Caco-2 (cell line): ENCODE data around the gene LNPEP. TPM values are rescaled to one million over a fixed set of nuclear protein-coding genes. Genes with fewer than 3 reads are reported as not detected.

Experiments used
- BruUV-seq: library from RNA; stranded (reverse); fragments of 400-500 nt; replicated peaks from 2 replicates; lab custom pipeline; 2021; lab: Mats Ljungman, UMichigan
- CTCF ChIA-PET: fragments of 300-600 bp; sonication (Branson Sonifier 250); formaldehyde crosslinking; loops from one replicate; lab custom pipeline; 2022; ENCODE audit warnings: antibody characterized with exemption; lab: Charles Lee
- POLR2A ChIA-PET: fragments of 300-600 bp; sonication (Branson Sonifier 250); formaldehyde crosslinking; loops from one replicate; lab custom pipeline; 2022; ENCODE audit warnings: antibody characterized with exemption; lab: Charles Lee
- DNase-seq, 2 experiments: peaks; one replicate each; pipeline versions ENCODE4 v3.0.0 to v3.0.0-alpha.2; 2020 to 2022
- H3K27me3 ChIP-seq: replicated peaks from 2 replicates; pipeline ENCODE4 v1.6.0; 2011; ENCODE audit warnings: low read length; ENCODE audit not compliant: control insufficient read depth, insufficient read depth
- H3K36me3 ChIP-seq: 2 replicates; pipeline ENCODE4 v1.5.1; 2011; ENCODE audit warnings: low read length; ENCODE audit not compliant: control insufficient read depth, insufficient read depth
- H3K4me1 ChIP-seq: fragments of 250-450 bp; sonication (Bioruptor Pico); 2 replicates; pipeline ENCODE4 v1.5.1; 2020; ENCODE audit warnings: mild to moderate bottlenecking
- H3K4me3 ChIP-seq: 2 replicates; pipeline ENCODE4 v1.5.1; 2011; ENCODE audit warnings: low read depth, mild to moderate bottlenecking, control low read depth, low read length
- H3K9me3 ChIP-seq: fragments of 250-450 bp; sonication (Bioruptor Pico); 2 replicates; pipeline ENCODE4 v1.5.1; 2020; ENCODE audit warnings: mild to moderate bottlenecking, moderate library complexity
- H3K27ac Mint-ChIP-seq: one replicate; pipeline ENCODE4 v1.8.0; 2022; ENCODE audit warnings: mixed read lengths; ENCODE audit not compliant: unreplicated experiment
- H3K27me3 Mint-ChIP-seq: one replicate; pipeline ENCODE4 v1.8.0; 2022; ENCODE audit warnings: mixed read lengths; ENCODE audit not compliant: insufficient read depth, unreplicated experiment
- H3K36me3 Mint-ChIP-seq: one replicate; pipeline ENCODE4 v1.8.0; 2022; ENCODE audit warnings: mild to moderate bottlenecking, mixed read lengths; ENCODE audit not compliant: insufficient read depth, unreplicated experiment
- H3K4me1 Mint-ChIP-seq: one replicate; pipeline ENCODE4 v1.8.0; 2022; ENCODE audit warnings: low read depth, mixed read lengths; ENCODE audit not compliant: unreplicated experiment
- H3K4me3 Mint-ChIP-seq: one replicate; pipeline ENCODE4 v1.8.0; 2022; ENCODE audit warnings: mild to moderate bottlenecking, moderate library complexity, mixed read lengths; ENCODE audit not compliant: unreplicated experiment
- H3K9me3 Mint-ChIP-seq: one replicate; pipeline ENCODE4 v1.8.0; 2022; ENCODE audit warnings: mixed read lengths; ENCODE audit not compliant: unreplicated experiment
- CTCF ChIP-seq, 2 experiments: fragments of 200-600 bp in 1 of 2; IDR thresholded peaks; 1 replicate in 1 of 2; 2 replicates in 1 of 2; pipeline versions ENCODE4 v1.5.1 to v1.8.0; 2011 to 2022; ENCODE audit warnings: antibody characterized with exemption in 1 of 2, control low read depth in 1 of 2, inconsistent platforms in 1 of 2, low read depth in 1 of 2, low read length in 1 of 2, mild to moderate bottlenecking in 1 of 2, moderate library complexity in 1 of 2; ENCODE audit not compliant: insufficient read depth in 1 of 2, severe bottlenecking in 1 of 2, unreplicated experiment in 1 of 2
- intact Hi-C: fragments of 100-400 bp; cut with micrococcal nuclease; formaldehyde crosslinking; loops from one replicate; pipeline ENCODE4 v1.10.0; 2022; ENCODE audit not compliant: unreplicated experiment
- total RNA-seq: library from RNA; stranded (reverse); gene quantifications from 2 replicates; pipeline ENCODE4 v1.2.3, GENCODE V29; 2022

Gene LNPEP
- total RNA-seq, 1 experiment from 2014 or later: 21.4 TPM

GRCh38 chr5:96958977-96959376 is 23.1 kb downstream of the LNPEP start:
- H3K4me3 ChIP-seq: no peak overlapping the region
- H3K27me3 ChIP-seq: no peaks in the 10 kb centered on the region
- H3K36me3 Mint-ChIP-seq: no peaks in the 10 kb centered on the region
- no peaks in the 10 kb centered on the region for H3K27me3 Mint-ChIP-seq
- H3K27ac Mint-ChIP-seq: no peak overlapping the region
- H3K9me3 Mint-ChIP-seq: no peaks in the 10 kb centered on the region
- peaks cover 13% of the 10 kb centered on the region for H3K4me1 Mint-ChIP-seq
- TF ChIP-seq CTCF (IDR thresholded peaks at IDR 0.05; ENCODE audit: insufficient read depth in 1 of 2, low read depth in 1 of 2, low read length in 1 of 2, severe bottlenecking in 1 of 2, unreplicated experiment in 1 of 2): no peak
- H3K36me3 ChIP-seq: no peaks in the 10 kb centered on the region
- POLR2A ChIA-PET: no interaction called here
- DNase-seq: no peak
- BruUV-seq: no TSS peak
- H3K4me3 Mint-ChIP-seq: no peak overlapping the region
- intact Hi-C loops: no loop called here
- CTCF ChIA-PET: no interaction called here
- H3K9me3 ChIP-seq: 0 out of 2 replicates have a peak, but pooled peaks cover 2% of the 10 kb centered on the region
- 0 out of 2 replicates have a peak, but pooled peaks cover 5% of the 10 kb centered on the region for H3K4me1 ChIP-seq

- H3K4me1 ChIP-seq: 0 out of 2 replicates have a peak, but pooled peaks cover 5% of the 10 kb centered on the region
- H3K36me3 Mint-ChIP-seq: no peaks in the 10 kb centered on the region
- DNase-seq: no peak
- no peaks in the 10 kb centered on the region for H3K27me3 ChIP-seq
- H3K4me3 Mint-ChIP-seq: no peak overlapping the region
- no peak overlapping the region for H3K4me3 ChIP-seq
- H3K27ac Mint-ChIP-seq: no peak overlapping the region
- H3K9me3 Mint-ChIP-seq: no peaks in the 10 kb centered on the region
- intact Hi-C loops: no loop called here
- H3K36me3 ChIP-seq: no peaks in the 10 kb centered on the region
- BruUV-seq: no TSS peak
- no peaks in the 10 kb centered on the region for H3K27me3 Mint-ChIP-seq
- H3K9me3 ChIP-seq: 0 out of 2 replicates have a peak, but pooled peaks cover 2% of the 10 kb centered on the region
- TF ChIP-seq CTCF (IDR thresholded peaks at IDR 0.05; ENCODE audit: insufficient read depth in 1 of 2, low read depth in 1 of 2, low read length in 1 of 2, severe bottlenecking in 1 of 2, unreplicated experiment in 1 of 2): no peak
- CTCF ChIA-PET: no interaction called here
- POLR2A ChIA-PET: no interaction called here
- peaks cover 13% of the 10 kb centered on the region for H3K4me1 Mint-ChIP-seq
These were observed 25.2 kb downstream of the LNPEP start for GRCh38 chr5:96961053-96961452.

- H3K36me3 ChIP-seq: no peaks in the 10 kb centered on the region
- POLR2A ChIA-PET: no interaction called here
- CTCF ChIA-PET: interaction anchor here (0.6 to 0.7 kb wide), 2 partner anchors 45 to 149 kb away, joined by 5 to 6 read pairs; no protein-coding TSS in a partner anchor
- Mint-ChIP-seq H3K4me3 (no peak overlapping the region), H3K27me3 (no peaks in the 10 kb centered on the region), H3K36me3 (no peaks in the 10 kb centered on the region), H3K4me1 (peaks cover under 1% of the 10 kb centered on the region), H3K27ac (no peak overlapping the region), H3K9me3 (no peaks in the 10 kb centered on the region)
- H3K4me3 ChIP-seq: no peak overlapping the region
- TF ChIP-seq CTCF (IDR thresholded peaks at IDR 0.05; ENCODE audit: insufficient read depth in 1 of 2, low read depth in 1 of 2, low read length in 1 of 2, severe bottlenecking in 1 of 2, unreplicated experiment in 1 of 2): no peak
- intact Hi-C loops: no loop called here
- 0 out of 2 replicates have a peak, but pooled peaks cover 2% of the 10 kb centered on the region for H3K9me3 ChIP-seq
- BruUV-seq: no TSS peak
- no peak for DNase-seq
- H3K27me3 ChIP-seq: no peaks in the 10 kb centered on the region
- peaks cover 5% of the 10 kb centered on the region; the same call in 1 of the 2 replicates for H3K4me1 ChIP-seq
These were observed 26.7 kb downstream of the LNPEP start for GRCh38 chr5:96962540-96962991.
